Central memory CD8-positive, alpha-beta T cell (primary cell): ENCODE measurements around the gene NAB2.
A peak's percentile ranks its signal among the peaks of the same experiment; 100 is the strongest.

Experiments used
- ATAC-seq: fragments of 150-1000 bp; cut with Tn5 transposase; replicated peaks from 2 replicates; pipeline ENCODE4 v1.10.0; 2022; ENCODE audit warnings: mild to moderate bottlenecking, moderate FRiP score, moderate number of reproducible peaks; ENCODE audit not compliant: poor library complexity, severe bottlenecking; ENCODE audit errors: extremely low read depth
- DNase-seq, 2 donors: peaks; one replicate each; pipeline ENCODE4 v3.0.0; 2021; ENCODE audit warnings: low spot score in 2 of 2
- H3K27ac Mint-ChIP-seq: one replicate; pipeline ENCODE4 v1.8.0; 2022; ENCODE audit warnings: low read depth, mild to moderate bottlenecking, moderate library complexity, mixed read lengths
- H3K27me3 Mint-ChIP-seq: one replicate; pipeline ENCODE4 v1.8.0; 2022; ENCODE audit warnings: mixed read lengths
- H3K36me3 Mint-ChIP-seq: one replicate; pipeline ENCODE4 v1.8.0; 2022; ENCODE audit warnings: mild to moderate bottlenecking, moderate library complexity, mixed read lengths; ENCODE audit not compliant: insufficient read depth
- H3K4me1 Mint-ChIP-seq: one replicate; pipeline ENCODE4 v1.8.0; 2022; ENCODE audit warnings: mixed read lengths
- H3K4me3 Mint-ChIP-seq: one replicate; pipeline ENCODE4 v1.8.0; 2022; ENCODE audit warnings: mild to moderate bottlenecking, moderate library complexity, mixed read lengths
- H3K9me3 Mint-ChIP-seq: one replicate; pipeline ENCODE4 v1.8.0; 2022; ENCODE audit warnings: mixed read lengths

The NAB2 gene

GRCh38 chr12:57091638-57092528 lies 3.0 kb downstream of the NAB2 start:
- DNase-seq, result no peak
- Mint-ChIP-seq H3K27me3 (no peaks in the 10 kb centered on the region), H3K4me1 (peaks cover 64% of the 10 kb centered on the region), H3K9me3 (no peaks in the 10 kb centered on the region), H3K4me3 (no peak overlapping the region), H3K36me3 (peaks cover 17% of the 10 kb centered on the region), H3K27ac (peak overlapping the region; percentile 84)
- ATAC-seq, result no peak

GRCh38 chr12:57092529-57092862 lies 3.6 kb downstream of the NAB2 start:
- Mint-ChIP-seq H3K4me1 (peaks cover 65% of the 10 kb centered on the region), H3K4me3 (no peak overlapping the region), H3K9me3 (no peaks in the 10 kb centered on the region), H3K27me3 (no peaks in the 10 kb centered on the region), H3K36me3 (peaks cover 17% of the 10 kb centered on the region), H3K27ac (peak overlapping the region; percentile 35)
- ATAC-seq (no peak), DNase-seq (no peak)

- H3K4me1 Mint-ChIP-seq, result peaks cover 60% of the 10 kb centered on the region
- H3K27me3 Mint-ChIP-seq, result no peaks in the 10 kb centered on the region
- H3K27ac Mint-ChIP-seq, result peak overlapping the region; percentile 35
- no peak overlapping the region for H3K4me3 Mint-ChIP-seq
- H3K36me3 Mint-ChIP-seq, result peaks cover 17% of the 10 kb centered on the region
- H3K9me3 Mint-ChIP-seq, result no peaks in the 10 kb centered on the region
- DNase-seq (no peak), ATAC-seq (no peak)
Measured at GRCh38 chr12:57092876-57093414, 4.0 kb downstream of the NAB2 start.

- ATAC-seq, result peak; percentile 44
- peaks cover 15% of the 10 kb centered on the region for H3K36me3 Mint-ChIP-seq
- H3K9me3 Mint-ChIP-seq, result no peaks in the 10 kb centered on the region
- no peaks in the 10 kb centered on the region for H3K27me3 Mint-ChIP-seq
- peaks cover 55% of the 10 kb centered on the region for H3K4me1 Mint-ChIP-seq
- H3K27ac Mint-ChIP-seq, result peak overlapping the region; percentile 79
- no peak for DNase-seq
- peak overlapping the region; percentile 55 for H3K4me3 Mint-ChIP-seq
Measured at GRCh38 chr12:57093415-57094207, 4.7 kb downstream of the NAB2 start.

GRCh38 chr12:57094208-57095160 lies 5.6 kb downstream of the NAB2 start:
- Mint-ChIP-seq H3K27me3 (no peaks in the 10 kb centered on the region), H3K4me3 (peak overlapping the region; percentile 55), H3K4me1 (peaks cover 60% of the 10 kb centered on the region), H3K36me3 (peaks cover 21% of the 10 kb centered on the region), H3K27ac (peak overlapping the region; percentile 79), H3K9me3 (no peaks in the 10 kb centered on the region)
- DNase-seq (no peak), ATAC-seq (no peak)

GRCh38 chr12:57095440-57095839 lies 6.5 kb downstream of the NAB2 start:
- Mint-ChIP-seq H3K36me3 (peaks cover 22% of the 10 kb centered on the region), H3K27me3 (no peaks in the 10 kb centered on the region), H3K9me3 (no peaks in the 10 kb centered on the region), H3K27ac (peak overlapping the region; percentile 69), H3K4me1 (peaks cover 56% of the 10 kb centered on the region), H3K4me3 (no peak overlapping the region)
- ATAC-seq (no peak), DNase-seq (no peak)

GRCh38 chr12:57096099-57096572 lies 7.2 kb downstream of the NAB2 start:
- ATAC-seq (no peak), DNase-seq (no peak)
- Mint-ChIP-seq H3K27ac (peak overlapping the region; percentile 46), H3K27me3 (no peaks in the 10 kb centered on the region), H3K4me3 (no peak overlapping the region), H3K36me3 (peaks cover 22% of the 10 kb centered on the region), H3K9me3 (no peaks in the 10 kb centered on the region), H3K4me1 (peaks cover 49% of the 10 kb centered on the region)

- Mint-ChIP-seq H3K36me3 (peaks cover 28% of the 10 kb centered on the region), H3K27ac (no peak overlapping the region), H3K4me1 (peaks cover 46% of the 10 kb centered on the region), H3K4me3 (no peak overlapping the region), H3K9me3 (no peaks in the 10 kb centered on the region), H3K27me3 (no peaks in the 10 kb centered on the region)
- ATAC-seq, result no peak
- DNase-seq, result no peak
Measured at GRCh38 chr12:57096748-57097553, 8.0 kb downstream of the NAB2 start.

GRCh38 chr12:57097554-57097835 lies 8.6 kb downstream of the NAB2 start:
- no peak for ATAC-seq
- Mint-ChIP-seq H3K36me3 (peaks cover 26% of the 10 kb centered on the region), H3K4me1 (peaks cover 41% of the 10 kb centered on the region), H3K27ac (no peak overlapping the region), H3K9me3 (no peaks in the 10 kb centered on the region), H3K27me3 (no peaks in the 10 kb centered on the region), H3K4me3 (no peak overlapping the region)
- no peak for DNase-seq

- Mint-ChIP-seq H3K9me3 (no peaks in the 10 kb centered on the region), H3K4me1 (peaks cover 31% of the 10 kb centered on the region), H3K27ac (peak overlapping the region; percentile 78), H3K27me3 (no peaks in the 10 kb centered on the region), H3K36me3 (peaks cover 29% of the 10 kb centered on the region), H3K4me3 (no peak overlapping the region)
- DNase-seq, result no peak
- no peak for ATAC-seq
Measured at GRCh38 chr12:57098546-57098945, 9.6 kb downstream of the NAB2 start.

- peaks cover 26% of the 10 kb centered on the region for H3K4me1 Mint-ChIP-seq
- no peak for ATAC-seq
- H3K36me3 Mint-ChIP-seq, result peaks cover 33% of the 10 kb centered on the region
- no peak for DNase-seq
- H3K4me3 Mint-ChIP-seq, result no peak overlapping the region
- no peaks in the 10 kb centered on the region for H3K27me3 Mint-ChIP-seq
- peak overlapping the region; percentile 78 for H3K27ac Mint-ChIP-seq
- H3K9me3 Mint-ChIP-seq, result no peaks in the 10 kb centered on the region
Measured at GRCh38 chr12:57099047-57099714, 10.3 kb downstream of the NAB2 start.
